ENCODE measurements around the gene GALNT9. TPM values are rescaled to one million over a fixed set of nuclear protein-coding genes. Genes with fewer than 3 reads are reported as not detected.
A peak's percentile ranks its signal among the peaks of the same experiment; 100 is the strongest.

The GALNT9 gene
- total RNA-seq, 2 experiments from 2014 or later = not detected

DNA sequence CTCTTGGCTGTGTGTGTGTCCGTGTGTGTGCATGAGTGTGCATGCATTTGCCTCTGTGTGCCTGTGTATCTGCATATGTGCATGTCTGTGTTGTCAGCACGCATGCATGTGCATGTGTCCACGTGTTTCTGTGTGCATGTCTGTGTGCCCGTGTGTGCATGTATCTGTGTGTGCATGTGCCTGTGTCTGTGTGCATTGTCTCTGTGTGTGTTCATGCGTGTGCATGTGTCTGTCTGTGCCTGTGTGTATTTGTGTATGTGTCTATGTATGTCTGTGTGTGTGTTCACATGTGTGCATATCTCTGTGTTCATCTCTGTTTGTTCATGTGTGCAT lies 1.1 kb upstream of the GALNT9 start:
- peaks cover 35% of the 10 kb centered on the region for H3K27me3 Mint-ChIP-seq
- no peak overlapping the region for H3K27ac Mint-ChIP-seq
- H3K4me1 Mint-ChIP-seq = no peaks in the 10 kb centered on the region
- H3K4me3 Mint-ChIP-seq = no peak overlapping the region
- no peak for DNase-seq
- peaks cover 3% of the 10 kb centered on the region for H3K36me3 Mint-ChIP-seq
- CTCF ChIA-PET = no interaction called here
- no peak for ATAC-seq
- H3K9me3 Mint-ChIP-seq (ENCODE audit: low read depth) = peaks cover 8% of the 10 kb centered on the region

DNA sequence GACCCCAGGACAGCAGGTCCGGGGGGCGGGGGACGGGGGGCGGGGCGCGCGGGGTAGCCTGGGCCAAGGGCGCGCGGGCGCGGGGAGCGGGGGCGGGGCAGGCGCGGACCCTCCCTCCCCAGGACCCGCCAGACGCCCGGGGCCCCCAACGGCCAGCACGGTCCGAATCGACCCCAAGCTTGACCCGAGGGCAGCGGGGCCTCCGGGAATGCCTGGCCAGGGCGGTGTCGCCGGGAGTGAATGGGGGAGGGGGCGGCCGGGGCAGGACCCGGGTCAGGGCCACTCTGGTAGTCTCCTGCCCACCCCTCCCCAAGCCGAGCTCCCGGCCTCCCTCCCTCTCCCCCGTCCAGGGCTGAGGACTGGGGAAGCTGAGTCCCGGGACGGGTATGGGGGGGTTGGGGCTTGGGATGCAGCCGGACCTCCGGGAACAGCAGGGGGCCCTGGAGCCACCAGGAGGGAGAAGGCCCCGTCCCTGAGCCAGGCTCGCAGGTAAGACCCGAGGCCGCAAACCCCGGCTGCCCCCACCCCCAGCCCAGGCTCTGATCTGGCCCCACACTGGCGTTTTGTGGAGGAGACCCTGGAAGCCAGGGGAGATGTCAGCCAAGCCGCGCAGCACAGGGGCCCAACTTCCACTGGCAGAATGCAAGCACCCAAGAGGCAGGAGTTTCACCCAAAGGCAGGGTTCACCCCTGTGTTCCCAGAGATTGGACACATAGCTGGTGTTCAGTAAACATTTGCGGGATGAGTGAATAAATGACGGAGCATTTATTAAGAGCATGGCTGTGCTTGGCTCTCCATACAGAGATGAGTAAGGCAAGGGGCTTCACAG lies 545 bp upstream of the GALNT9 start:
- Mint-ChIP-seq H3K9me3 (ENCODE audit: low read depth) (peaks cover 6% of the 10 kb centered on the region), H3K36me3 (peaks cover 3% of the 10 kb centered on the region), H3K4me3 (no peak overlapping the region), H3K27me3 (peaks cover 35% of the 10 kb centered on the region), H3K4me1 (no peaks in the 10 kb centered on the region), H3K27ac (no peak overlapping the region)
- CTCF ChIA-PET = no interaction called here
- ATAC-seq (no peak), DNase-seq (no peak)

DNA sequence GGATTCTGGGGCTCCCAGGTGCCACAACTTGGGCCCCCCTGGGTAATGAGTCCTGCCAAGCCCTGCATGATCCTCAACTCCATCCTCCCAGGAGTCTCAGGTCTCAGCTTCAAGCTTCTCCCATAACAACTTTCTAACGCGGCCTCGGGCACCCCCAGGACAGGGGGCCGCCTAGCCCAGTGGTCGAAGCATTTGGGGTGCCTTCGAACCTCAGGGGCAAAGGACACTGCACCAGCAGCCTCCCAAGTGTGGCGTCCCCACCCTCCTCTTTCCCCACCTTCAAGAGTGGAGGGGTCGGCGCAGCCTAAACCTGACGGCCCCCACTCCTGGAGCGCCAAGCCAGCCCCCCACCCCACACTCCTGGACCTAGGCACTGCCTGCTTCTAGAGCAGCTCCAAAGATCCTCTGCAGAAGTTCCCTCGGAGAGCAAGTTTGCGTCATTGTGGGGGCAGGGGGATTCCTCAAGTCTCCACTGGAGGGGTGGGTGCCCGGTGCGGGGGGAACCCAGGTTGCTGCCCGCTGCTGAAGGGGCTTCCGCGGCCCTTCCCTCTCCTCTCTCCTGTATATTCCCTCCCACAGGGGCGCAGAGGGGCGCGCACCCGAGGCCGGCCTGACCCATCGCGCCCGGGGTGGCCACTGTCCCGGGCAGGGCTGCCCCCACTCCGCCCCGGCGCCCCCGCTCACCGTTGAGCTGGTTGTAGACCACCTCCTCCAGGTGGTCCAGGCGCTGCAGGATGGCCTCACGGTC lies 933 bp downstream of the GALNT9 start:
- H3K9me3 Mint-ChIP-seq (ENCODE audit: low read depth) = peaks cover 6% of the 10 kb centered on the region
- peaks cover 40% of the 10 kb centered on the region for H3K27me3 Mint-ChIP-seq
- CTCF ChIA-PET = no interaction called here

GRCh38 chr12:132327336-132328171 lies 1.8 kb downstream of the GALNT9 start:
- peaks cover 3% of the 10 kb centered on the region for H3K36me3 Mint-ChIP-seq
- no peak for ATAC-seq

More for the DNA sequence above, 933 bp downstream of the GALNT9 start:
- peaks cover 3% of the 10 kb centered on the region for H3K36me3 Mint-ChIP-seq
- H3K4me1 Mint-ChIP-seq = no peaks in the 10 kb centered on the region
- no peak overlapping the region for H3K27ac Mint-ChIP-seq
- no peak overlapping the region for H3K4me3 Mint-ChIP-seq
- DNase-seq (no peak), ATAC-seq (no peak)

GRCh38 chr12:132326646-132327045 lies 2.7 kb downstream of the GALNT9 start:
- DNase-seq (no peak), ATAC-seq (no peak)
- H3K4me1 Mint-ChIP-seq = no peaks in the 10 kb centered on the region
- peaks cover 46% of the 10 kb centered on the region for H3K27me3 Mint-ChIP-seq
- H3K4me3 Mint-ChIP-seq = no peak overlapping the region
- CTCF ChIA-PET = no interaction called here
- H3K27ac Mint-ChIP-seq = no peak overlapping the region
- peaks cover 6% of the 10 kb centered on the region for H3K9me3 Mint-ChIP-seq (ENCODE audit: low read depth)
- H3K36me3 Mint-ChIP-seq = peaks cover 3% of the 10 kb centered on the region

More at GRCh38 chr12:132327336-132328171, 1.8 kb downstream of the GALNT9 start:
- Mint-ChIP-seq H3K9me3 (ENCODE audit: low read depth) (peaks cover 6% of the 10 kb centered on the region), H3K4me1 (no peaks in the 10 kb centered on the region), H3K27me3 (peaks cover 46% of the 10 kb centered on the region), H3K4me3 (no peak overlapping the region), H3K27ac (no peak overlapping the region)
- DNase-seq = no peak
- CTCF ChIA-PET = no interaction called here

DNA sequence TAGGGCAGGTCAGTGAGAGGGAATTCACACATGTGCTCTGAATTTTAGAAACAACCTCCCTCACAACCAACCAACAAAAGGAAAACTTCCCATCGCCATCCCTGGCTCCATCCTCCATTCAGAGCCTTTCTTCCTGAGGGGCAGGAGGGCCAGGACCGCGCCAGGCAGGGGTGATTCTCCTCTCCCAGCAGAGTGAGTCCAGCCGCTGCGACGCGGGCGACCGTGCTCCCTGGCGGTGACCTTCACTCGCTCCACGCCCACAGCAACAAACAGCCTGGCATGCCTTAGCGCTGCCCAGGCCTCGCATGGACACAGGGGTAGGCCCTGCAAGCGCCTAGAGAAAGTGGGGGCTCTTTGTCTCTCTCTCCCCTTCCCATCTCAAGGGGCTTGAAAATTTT lies 3.7 kb downstream of the GALNT9 start:
- no peak for DNase-seq
- H3K4me1 Mint-ChIP-seq = no peaks in the 10 kb centered on the region
- no peak overlapping the region for H3K27ac Mint-ChIP-seq
- peaks cover 3% of the 10 kb centered on the region for H3K9me3 Mint-ChIP-seq (ENCODE audit: low read depth)
- no peak for ATAC-seq
- H3K36me3 Mint-ChIP-seq = peaks cover 2% of the 10 kb centered on the region
- no peak overlapping the region for H3K4me3 Mint-ChIP-seq
- peaks cover 43% of the 10 kb centered on the region for H3K27me3 Mint-ChIP-seq
- CTCF ChIA-PET = no interaction called here

GRCh38 chr12:132324841-132325732 lies 4.3 kb downstream of the GALNT9 start:
- no peak overlapping the region for H3K27ac Mint-ChIP-seq
- no peaks in the 10 kb centered on the region for H3K9me3 Mint-ChIP-seq (ENCODE audit: low read depth)
- no peak for ATAC-seq

GRCh38 chr12:132324173-132324572 lies 5.2 kb downstream of the GALNT9 start:
- Mint-ChIP-seq H3K4me3 (no peak overlapping the region), H3K27me3 (peaks cover 36% of the 10 kb centered on the region), H3K27ac (no peak overlapping the region), H3K9me3 (ENCODE audit: low read depth) (no peaks in the 10 kb centered on the region), H3K36me3 (no peaks in the 10 kb centered on the region), H3K4me1 (no peaks in the 10 kb centered on the region)
- no peak for DNase-seq
- ATAC-seq = no peak
- CTCF ChIA-PET = no interaction called here

More at GRCh38 chr12:132324841-132325732, 4.3 kb downstream of the GALNT9 start:
- no peaks in the 10 kb centered on the region for H3K4me1 Mint-ChIP-seq
- H3K27me3 Mint-ChIP-seq = peaks cover 36% of the 10 kb centered on the region
- DNase-seq = no peak
- H3K4me3 Mint-ChIP-seq = no peak overlapping the region
- CTCF ChIA-PET = no interaction called here
- no peaks in the 10 kb centered on the region for H3K36me3 Mint-ChIP-seq

DNA sequence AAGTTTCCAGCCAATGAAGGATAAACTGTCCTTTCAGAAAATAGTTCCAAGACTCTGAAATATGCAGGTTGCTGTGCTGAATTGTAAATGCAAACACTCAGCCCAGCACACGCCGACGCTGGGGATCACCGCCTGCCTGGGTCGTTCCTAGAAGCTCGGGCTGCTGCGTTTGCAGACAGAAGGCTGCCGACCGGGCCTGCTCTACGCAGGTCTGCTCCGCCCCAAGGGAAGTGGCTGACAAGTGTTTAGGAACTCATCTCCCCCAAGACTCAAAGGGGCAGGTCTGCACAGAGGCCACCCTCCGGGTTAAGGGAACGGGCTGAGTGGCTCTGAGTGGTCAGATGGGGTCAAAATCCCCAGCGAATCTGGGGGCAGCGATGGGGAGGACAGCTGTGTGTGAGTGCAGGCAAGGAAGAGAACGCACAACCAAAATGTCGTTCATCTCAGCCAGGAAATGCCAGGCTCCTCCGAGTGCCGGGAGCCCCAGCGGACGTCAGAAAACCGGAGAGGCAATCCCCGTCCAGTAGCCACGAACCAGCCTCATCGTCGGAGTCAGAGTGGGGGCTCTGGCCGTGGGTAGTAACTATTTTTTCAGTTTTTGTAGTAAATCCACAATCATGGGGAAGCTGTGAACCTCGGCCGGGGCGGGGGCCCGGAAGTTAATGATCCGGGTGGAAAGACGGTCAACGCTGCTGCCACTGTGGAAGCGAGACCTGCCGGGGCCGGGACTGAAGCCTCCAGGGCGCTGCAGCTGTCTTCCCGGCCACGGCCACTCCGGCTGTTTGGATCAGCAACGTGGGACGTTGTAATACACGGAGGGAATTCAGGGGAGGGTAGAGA lies 6.0 kb downstream of the GALNT9 start:
- Mint-ChIP-seq H3K36me3 (no peaks in the 10 kb centered on the region), H3K27ac (peak overlapping the region; percentile 48), H3K4me3 (peak overlapping the region; percentile 29), H3K27me3 (peaks cover 33% of the 10 kb centered on the region), H3K9me3 (ENCODE audit: low read depth) (no peaks in the 10 kb centered on the region), H3K4me1 (no peaks in the 10 kb centered on the region)
- peak; percentile 65 for ATAC-seq
- DNase-seq = no peak
- CTCF ChIA-PET = no interaction called here

- no peaks in the 10 kb centered on the region for H3K36me3 Mint-ChIP-seq
- H3K4me1 Mint-ChIP-seq = no peaks in the 10 kb centered on the region
- ATAC-seq (no peak), DNase-seq (no peak)
- H3K27ac Mint-ChIP-seq = no peak overlapping the region
- H3K27me3 Mint-ChIP-seq = peaks cover 25% of the 10 kb centered on the region
- CTCF ChIA-PET = no interaction called here
- H3K4me3 Mint-ChIP-seq = no peak overlapping the region
- H3K9me3 Mint-ChIP-seq (ENCODE audit: low read depth) = no peaks in the 10 kb centered on the region
These were observed 6.9 kb downstream of the GALNT9 start for GRCh38 chr12:132322206-132323132.

DNA sequence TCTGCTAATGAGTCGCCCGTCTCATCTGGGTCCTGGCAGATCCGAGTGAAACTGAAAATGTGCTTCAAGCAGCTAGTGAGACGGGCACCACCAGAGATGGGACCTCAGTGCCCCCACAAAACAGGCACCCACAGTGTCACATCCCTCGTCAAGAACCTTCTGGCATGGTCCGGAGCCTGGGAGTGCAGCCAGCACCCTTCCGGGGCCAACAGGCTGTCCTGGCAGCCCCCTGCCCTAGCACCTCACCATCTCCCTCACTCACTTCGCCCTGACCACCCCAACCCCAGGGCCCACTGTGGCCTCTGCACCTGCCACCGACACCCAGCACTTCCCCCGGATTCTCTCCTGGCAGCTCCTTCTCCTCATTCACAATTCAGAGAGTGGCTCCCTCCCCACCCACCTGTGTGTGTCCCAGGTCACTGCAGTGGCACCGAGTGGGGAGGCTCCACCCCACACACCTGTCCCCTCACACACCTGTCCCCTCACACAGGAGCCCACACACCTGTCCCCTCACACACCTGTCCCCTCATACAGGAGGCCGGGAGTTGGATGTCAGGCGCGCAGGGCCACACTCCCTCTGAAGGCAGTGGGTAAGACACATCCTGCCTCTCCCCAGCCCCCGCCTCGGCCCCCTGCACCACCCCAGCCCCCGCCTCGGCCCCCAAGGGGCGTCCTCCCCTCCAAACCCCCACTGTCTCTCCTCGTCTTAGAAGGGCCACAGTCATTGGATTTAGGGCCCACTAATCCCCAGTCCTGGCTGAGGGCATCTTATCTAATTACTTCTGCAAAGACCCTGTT lies 7.9 kb downstream of the GALNT9 start:
- no peak overlapping the region for H3K27ac Mint-ChIP-seq
- CTCF ChIA-PET = interaction anchor here (0.6 kb wide), 1 partner anchor 469 kb away, joined by 3 read pairs; no protein-coding TSS in a partner anchor
- H3K9me3 Mint-ChIP-seq (ENCODE audit: low read depth) = no peaks in the 10 kb centered on the region
- H3K4me1 Mint-ChIP-seq = no peaks in the 10 kb centered on the region
- H3K4me3 Mint-ChIP-seq = no peak overlapping the region
- DNase-seq (no peak), ATAC-seq (no peak)
- H3K36me3 Mint-ChIP-seq = no peaks in the 10 kb centered on the region
- peaks cover 16% of the 10 kb centered on the region for H3K27me3 Mint-ChIP-seq

All from activated CD8-positive, alpha-beta memory T cell treated with anti-CD3 and anti-CD28 coated beads, Interleukin-2, amount 10 ng/mL, durations not matched to agents 7 days and 5 days (primary cell).